Thyroid gland (tissue), 4 donors: Measurements from ENCODE around the gene DLGAP5. TPM values are rescaled to one million over a fixed set of nuclear protein-coding genes. Genes with fewer than 3 reads are reported as not detected.

Experiments used
- DNase-seq, 2 donors: peaks; one replicate each; pipeline ENCODE4 v3.0.0-alpha.2; 2019
- H3K27ac ChIP-seq, 3 donors: fragments of 200-600 bp; sonication (generic); 1 replicate in 2 of 3; 2 replicates in 1 of 3; pipeline ENCODE4 v1.5.1; 2016 to 2019; ENCODE audit warnings: mild to moderate bottlenecking in 1 of 3, moderate library complexity in 1 of 3
- H3K27me3 ChIP-seq: fragments of 200-600 bp; sonication (generic); one replicate; pipeline ENCODE4 v1.5.1; 2019
- H3K36me3 ChIP-seq, 2 donors: fragments of 200-600 bp; sonication (generic); one replicate each; pipeline ENCODE4 v1.5.1; 2016 to 2019
- H3K4me1 ChIP-seq, 2 donors: fragments of 200-600 bp; sonication (generic); one replicate each; pipeline ENCODE4 v1.5.1; 2017 to 2019
- H3K4me3 ChIP-seq, 3 donors: fragments of 200-600 bp; sonication (generic); replicated peaks in 1 of 3; 1 replicate in 2 of 3; 2 replicates in 1 of 3; pipeline ENCODE4 v1.5.1; 2016; ENCODE audit warnings: mild to moderate bottlenecking in 1 of 3
- H3K9me3 ChIP-seq: fragments of 200-600 bp; sonication (generic); one replicate; pipeline ENCODE4 v1.5.1; 2017
- POLR2A ChIP-seq, 2 donors: fragments of 450-650 bp; IDR thresholded peaks; one replicate each; pipeline ENCODE4 v1.6.1; 2017; ENCODE audit warnings: antibody characterized with exemption in 2 of 2, mild to moderate bottlenecking in 2 of 2, moderate library complexity in 1 of 2
- WGBS, 2 donors: methylation state at CpG; one replicate each; pipeline ENCODE4 v1.1.5; 2017; 5-methylcytosine and 5-hydroxymethylcytosine counted together
- intact Hi-C: fragments of 100-400 bp; cut with DNase I; formaldehyde crosslinking; loops from one replicate; pipeline ENCODE4 v1.15.1; 2023
- total RNA-seq, 4 donors: library from RNA; depleted of rRNA; stranded (reverse); fragments of >200 nt; gene quantifications; one replicate each; pipeline ENCODE4 v1.2.3, GENCODE V29; 2016
- TF ChIP-seq, protein P1 (sequence below), 6 experiments: fragments of 200-600 bp in 3 of 6; fragments of 450-650 bp in 3 of 6; sonication (generic) in 3 of 6; IDR thresholded peaks; one replicate each; pipeline ENCODE4 v1.5.1; 2016 to 2019; ENCODE audit warnings: antibody characterized with exemption in 6 of 6, mild to moderate bottlenecking in 2 of 6, inconsistent platforms in 1 of 6, moderate library complexity in 1 of 6

DLGAP5 gene
- total RNA-seq = under 1 TPM in 3 of 4 donors, not detected in 1; 0.22 to 0.42 (median 0.27) TPM

GRCh38 chr14:55191203-55192053 is at the start of gene DLGAP5:
Gene DLGAP5, minus strand, starts transcription at chr14:55191585. Its CDS starts 2,406 bp downstream, at chr14:55189179.
- intact Hi-C loops = no loop called here
- H3K4me1 ChIP-seq = peaks cover 5 to 6% of the 10 kb centered on the region in 2 donors
- H3K36me3 ChIP-seq = no peaks in the 10 kb centered on the region
- WGBS, 2 donors = 4% methylated on average over 37 to 39 of the region's 46 CpGs
- no peaks in the 10 kb centered on the region for H3K27me3 ChIP-seq
- peak within 1 kb of the TSS in 2 of 3 donors; percentile 2 to 25 for H3K4me3 ChIP-seq
- no peak within 1 kb of the TSS for H3K27ac ChIP-seq
- H3K9me3 ChIP-seq = no peaks in the 10 kb centered on the region
- TF ChIP-seq, protein P1, sequence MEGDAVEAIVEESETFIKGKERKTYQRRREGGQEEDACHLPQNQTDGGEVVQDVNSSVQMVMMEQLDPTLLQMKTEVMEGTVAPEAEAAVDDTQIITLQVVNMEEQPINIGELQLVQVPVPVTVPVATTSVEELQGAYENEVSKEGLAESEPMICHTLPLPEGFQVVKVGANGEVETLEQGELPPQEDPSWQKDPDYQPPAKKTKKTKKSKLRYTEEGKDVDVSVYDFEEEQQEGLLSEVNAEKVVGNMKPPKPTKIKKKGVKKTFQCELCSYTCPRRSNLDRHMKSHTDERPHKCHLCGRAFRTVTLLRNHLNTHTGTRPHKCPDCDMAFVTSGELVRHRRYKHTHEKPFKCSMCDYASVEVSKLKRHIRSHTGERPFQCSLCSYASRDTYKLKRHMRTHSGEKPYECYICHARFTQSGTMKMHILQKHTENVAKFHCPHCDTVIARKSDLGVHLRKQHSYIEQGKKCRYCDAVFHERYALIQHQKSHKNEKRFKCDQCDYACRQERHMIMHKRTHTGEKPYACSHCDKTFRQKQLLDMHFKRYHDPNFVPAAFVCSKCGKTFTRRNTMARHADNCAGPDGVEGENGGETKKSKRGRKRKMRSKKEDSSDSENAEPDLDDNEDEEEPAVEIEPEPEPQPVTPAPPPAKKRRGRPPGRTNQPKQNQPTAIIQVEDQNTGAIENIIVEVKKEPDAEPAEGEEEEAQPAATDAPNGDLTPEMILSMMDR (IDR thresholded peaks at IDR 0.05) = no peak
- peak in 1 of 2 donors; percentile 40 for TF ChIP-seq POLR2A (IDR thresholded peaks at IDR 0.05)
- peak; percentile 92 to 93 for DNase-seq

DNA sequence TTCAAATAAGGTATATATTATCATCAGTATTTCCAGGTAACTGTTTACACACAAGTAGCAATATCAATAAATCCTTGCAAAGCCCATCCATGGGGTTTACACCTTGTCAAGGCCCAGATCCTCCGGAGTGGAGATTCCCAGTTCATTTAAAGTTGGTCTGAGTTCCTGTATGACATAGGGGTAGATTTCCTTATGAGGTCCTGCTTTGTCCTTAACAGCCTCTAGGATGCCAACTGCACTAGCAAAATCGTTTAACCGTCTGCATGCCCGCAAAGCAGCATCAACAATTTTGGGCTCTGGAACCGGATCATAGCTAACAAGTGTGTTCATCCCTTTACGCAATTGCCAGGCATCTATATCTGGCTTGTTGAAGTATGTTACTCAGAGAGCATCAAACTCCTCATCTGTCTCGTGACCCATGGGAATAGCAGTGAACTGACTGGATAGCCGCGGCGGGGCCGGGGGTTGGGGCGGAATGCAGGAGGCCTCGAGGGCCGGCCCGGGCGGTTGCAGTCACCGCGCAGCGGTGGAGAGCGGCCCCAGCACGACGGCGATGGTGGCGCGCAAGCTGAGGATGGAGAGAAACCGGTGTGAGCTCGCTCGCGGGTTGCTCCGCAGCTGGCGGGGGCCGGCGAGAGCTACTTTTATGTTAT is 49.3 kb upstream of the DLGAP5 start:
- Histone ChIP-seq H3K9me3 (no peaks in the 10 kb centered on the region), H3K4me1 (peaks cover 0 to 5% of the 10 kb centered on the region in 2 donors), H3K27ac (no peak overlapping the region), H3K27me3 (no peaks in the 10 kb centered on the region), H3K36me3 (no peaks in the 10 kb centered on the region), H3K4me3 (no peak overlapping the region)
- TF ChIP-seq, protein P1 (IDR thresholded peaks at IDR 0.05) = no peak
- no peak for TF ChIP-seq POLR2A (IDR thresholded peaks at IDR 0.05)
- DNase-seq = no peak
- WGBS, 2 donors = 29 to 32% methylated on average over 25 to 33 of the region's 33 CpGs
- intact Hi-C loops = loop anchor here (10.0 kb wide), 1 partner anchor 114 kb away; no protein-coding TSS in a partner anchor

DNA sequence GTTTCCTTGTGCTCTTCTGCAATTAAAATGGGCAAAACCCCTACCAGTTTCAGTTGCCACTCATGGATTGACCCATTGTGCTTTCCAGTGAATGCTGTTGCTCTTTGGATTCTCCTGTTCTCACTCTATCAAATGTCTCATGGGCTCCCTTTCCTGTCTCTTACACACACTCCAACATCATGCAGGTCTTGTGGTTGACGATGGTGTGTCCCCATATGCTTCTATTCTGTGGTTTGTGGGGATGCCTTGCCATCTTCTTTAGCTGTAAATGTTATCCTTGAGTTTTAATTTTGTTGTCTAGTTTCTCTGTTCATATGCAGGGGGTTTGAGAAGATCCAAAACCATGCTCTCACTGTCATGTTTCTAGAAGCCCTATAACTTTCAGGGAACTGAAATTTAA is 47.9 kb upstream of the DLGAP5 start:
- H3K9me3 ChIP-seq = no peaks in the 10 kb centered on the region
- no peaks in the 10 kb centered on the region for H3K36me3 ChIP-seq
- peaks cover 0 to 5% of the 10 kb centered on the region in 2 donors for H3K4me1 ChIP-seq
- no peak overlapping the region for H3K27ac ChIP-seq
- intact Hi-C loops = no loop called here
- TF ChIP-seq POLR2A (IDR thresholded peaks at IDR 0.05) = no peak
- TF ChIP-seq, protein P1 (IDR thresholded peaks at IDR 0.05) = no peak
- WGBS, 2 donors = 84 to 90% methylated on average over 1 of the region's 1 CpG
- DNase-seq = no peak
- no peaks in the 10 kb centered on the region for H3K27me3 ChIP-seq
- H3K4me3 ChIP-seq = no peak overlapping the region

- no peak overlapping the region for H3K27ac ChIP-seq
- H3K4me3 ChIP-seq = no peak overlapping the region
- intact Hi-C loops = no loop called here
- H3K36me3 ChIP-seq = no peaks in the 10 kb centered on the region
- 85 to 90% methylated on average over 12 of the region's 12 CpGs for WGBS, 2 donors
- TF ChIP-seq, protein P1 (IDR thresholded peaks at IDR 0.05) = no peak
- TF ChIP-seq POLR2A (IDR thresholded peaks at IDR 0.05) = no peak
- no peaks in the 10 kb centered on the region for H3K9me3 ChIP-seq
- no peak for DNase-seq
- peaks cover 0 to 7% of the 10 kb centered on the region in 2 donors for H3K4me1 ChIP-seq
- no peaks in the 10 kb centered on the region for H3K27me3 ChIP-seq
These were observed 46.8 kb upstream of the DLGAP5 start for GRCh38 chr14:55238019-55238680.
